Measurements from ENCODE around the gene MEAF6.
A peak's percentile ranks its signal among the peaks of the same experiment; 100 is the strongest.

MEAF6 gene

GRCh38 chr1:37474697-37475379, 39.7 kb downstream of the MEAF6 start:
- no peak for DNase-seq (ENCODE audit: low read depth in 2 of 2)

- peak; percentile 88 to 90 for DNase-seq (ENCODE audit: low read depth in 2 of 2)
Observed at GRCh38 chr1:37474046-37474696, 40.4 kb downstream of the MEAF6 start, which contains the start of gene ZC3H12A. ZC3H12A (plus strand) TSS chr1:37474580; CDS start chr1:37475497, 917 bp downstream.

GRCh38 chr1:37473431-37474045, 41.0 kb downstream of the MEAF6 start:
- DNase-seq (ENCODE audit: low read depth in 2 of 2): no peak

- no peak for DNase-seq (ENCODE audit: low read depth in 2 of 2)
Observed at GRCh38 chr1:37472994-37473393, 41.6 kb downstream of the MEAF6 start.

GRCh38 chr1:37472281-37472680, 42.3 kb downstream of the MEAF6 start:
- no peak for DNase-seq (ENCODE audit: low read depth in 2 of 2)

GRCh38 chr1:37471345-37472231, 43.0 kb downstream of the MEAF6 start:
- no peak for DNase-seq (ENCODE audit: low read depth in 2 of 2)

GRCh38 chr1:37469386-37469785, 45.2 kb downstream of the MEAF6 start:
- no peak for DNase-seq (ENCODE audit: low read depth in 2 of 2)

GRCh38 chr1:37468037-37468436, 46.5 kb downstream of the MEAF6 start:
- DNase-seq (ENCODE audit: low read depth in 2 of 2): no peak

GRCh38 chr1:37465593-37466517, 48.7 kb downstream of the MEAF6 start:
- DNase-seq (ENCODE audit: low read depth in 2 of 2): no peak

- no peak for DNase-seq (ENCODE audit: low read depth in 2 of 2)
Observed at GRCh38 chr1:37464443-37464842, 50.1 kb downstream of the MEAF6 start.

GRCh38 chr1:37461698-37462436, 52.7 kb downstream of the MEAF6 start:
- no peak for DNase-seq (ENCODE audit: low read depth in 2 of 2)

- no peak for DNase-seq (ENCODE audit: low read depth in 2 of 2)
Observed at GRCh38 chr1:37458551-37458950, 56.0 kb downstream of the MEAF6 start.

GRCh38 chr1:37456614-37457013, 58.0 kb downstream of the MEAF6 start:
- DNase-seq (ENCODE audit: low read depth in 2 of 2): no peak

GRCh38 chr1:37455516-37455915, 59.0 kb downstream of the MEAF6 start:
- no peak for DNase-seq (ENCODE audit: low read depth in 2 of 2)

- no peak for DNase-seq (ENCODE audit: low read depth in 2 of 2)
Observed at GRCh38 chr1:37453647-37454046, 60.9 kb downstream of the MEAF6 start.

GRCh38 chr1:37452416-37452815, 62.1 kb downstream of the MEAF6 start:
- DNase-seq (ENCODE audit: low read depth in 2 of 2): no peak

GRCh38 chr1:37449936-37450335, 64.6 kb downstream of the MEAF6 start:
- DNase-seq (ENCODE audit: low read depth in 2 of 2): no peak

- DNase-seq (ENCODE audit: low read depth in 2 of 2): no peak
Observed at GRCh38 chr1:37448691-37449417, 65.7 kb downstream of the MEAF6 start.

GRCh38 chr1:37448185-37448584, 66.4 kb downstream of the MEAF6 start:
- no peak for DNase-seq (ENCODE audit: low read depth in 2 of 2)

GRCh38 chr1:37446874-37447273, 67.7 kb downstream of the MEAF6 start:
- DNase-seq (ENCODE audit: low read depth in 2 of 2): no peak

Data from stimulated activated CD8-positive, alpha-beta memory T cell treated with anti-CD3 and anti-CD28 coated beads, Interleukin-2, amount 100 ng/mL, for 1 hour (primary cell).